Measurements from ENCODE around the gene TMEM120B.

TMEM120B gene

GRCh38 chr12:121751034-121751433 is 38.5 kb downstream of the TMEM120B start:
- Histone ChIP-seq H3K4me2 (ENCODE audit: low read length) (no peak overlapping the region), H3K4me1 (ENCODE audit: control insufficient read depth, low read length) (no peaks in the 10 kb centered on the region), H3K36me3 (ENCODE audit: control insufficient read depth, low read length) (no peaks in the 10 kb centered on the region), H3F3A (ENCODE audit: control insufficient read depth, insufficient read depth) (no peaks in the 10 kb centered on the region), H3K9me3 (ENCODE audit: control insufficient read depth, insufficient read depth, low read length) (no peaks in the 10 kb centered on the region), H3K79me2 (ENCODE audit: control insufficient read depth, low read length) (no peaks in the 10 kb centered on the region), H4K20me1 (ENCODE audit: control insufficient read depth, insufficient read depth, low read depth, low read length) (no peaks in the 10 kb centered on the region), H3K27ac (ENCODE audit: low read depth, low read length) (no peak overlapping the region), H3K9me2 (replicated peaks; ENCODE audit: control insufficient read depth, low read length) (no peaks in the 10 kb centered on the region), H3K4me3 (ENCODE audit: low read length) (no peak overlapping the region), H3K27me3 (ENCODE audit: control insufficient read depth, low read length) (no peaks in the 10 kb centered on the region)
- TF ChIP-seq, protein P1, sequence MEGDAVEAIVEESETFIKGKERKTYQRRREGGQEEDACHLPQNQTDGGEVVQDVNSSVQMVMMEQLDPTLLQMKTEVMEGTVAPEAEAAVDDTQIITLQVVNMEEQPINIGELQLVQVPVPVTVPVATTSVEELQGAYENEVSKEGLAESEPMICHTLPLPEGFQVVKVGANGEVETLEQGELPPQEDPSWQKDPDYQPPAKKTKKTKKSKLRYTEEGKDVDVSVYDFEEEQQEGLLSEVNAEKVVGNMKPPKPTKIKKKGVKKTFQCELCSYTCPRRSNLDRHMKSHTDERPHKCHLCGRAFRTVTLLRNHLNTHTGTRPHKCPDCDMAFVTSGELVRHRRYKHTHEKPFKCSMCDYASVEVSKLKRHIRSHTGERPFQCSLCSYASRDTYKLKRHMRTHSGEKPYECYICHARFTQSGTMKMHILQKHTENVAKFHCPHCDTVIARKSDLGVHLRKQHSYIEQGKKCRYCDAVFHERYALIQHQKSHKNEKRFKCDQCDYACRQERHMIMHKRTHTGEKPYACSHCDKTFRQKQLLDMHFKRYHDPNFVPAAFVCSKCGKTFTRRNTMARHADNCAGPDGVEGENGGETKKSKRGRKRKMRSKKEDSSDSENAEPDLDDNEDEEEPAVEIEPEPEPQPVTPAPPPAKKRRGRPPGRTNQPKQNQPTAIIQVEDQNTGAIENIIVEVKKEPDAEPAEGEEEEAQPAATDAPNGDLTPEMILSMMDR (IDR thresholded peaks at IDR 0.05; ENCODE audit: low read depth, low read length, poor library complexity, severe bottlenecking): no peak
- TF ChIP-seq EZH2phosphoT487 (IDR thresholded peaks at IDR 0.05; ENCODE audit: borderline replicate concordance, low read length): no peak

GRCh38 chr12:121751749-121752351 is 39.3 kb downstream of the TMEM120B start:
- TF ChIP-seq, protein P1 (IDR thresholded peaks at IDR 0.05; ENCODE audit: low read depth, low read length, poor library complexity, severe bottlenecking): no peak
- no peak for TF ChIP-seq EZH2phosphoT487 (IDR thresholded peaks at IDR 0.05; ENCODE audit: borderline replicate concordance, low read length)
- Histone ChIP-seq H3K27me3 (ENCODE audit: control insufficient read depth, low read length) (no peaks in the 10 kb centered on the region), H3K9me3 (ENCODE audit: control insufficient read depth, insufficient read depth, low read length) (no peaks in the 10 kb centered on the region), H3K4me1 (ENCODE audit: control insufficient read depth, low read length) (no peaks in the 10 kb centered on the region), H3K27ac (ENCODE audit: low read depth, low read length) (no peak overlapping the region), H3K4me3 (ENCODE audit: low read length) (no peak overlapping the region), H3K79me2 (ENCODE audit: control insufficient read depth, low read length) (no peaks in the 10 kb centered on the region), H3K36me3 (ENCODE audit: control insufficient read depth, low read length) (no peaks in the 10 kb centered on the region), H3K4me2 (ENCODE audit: low read length) (no peak overlapping the region), H3K9me2 (replicated peaks; ENCODE audit: control insufficient read depth, low read length) (no peaks in the 10 kb centered on the region), H4K20me1 (ENCODE audit: control insufficient read depth, insufficient read depth, low read depth, low read length) (no peaks in the 10 kb centered on the region), H3F3A (ENCODE audit: control insufficient read depth, insufficient read depth) (no peaks in the 10 kb centered on the region)

DNA sequence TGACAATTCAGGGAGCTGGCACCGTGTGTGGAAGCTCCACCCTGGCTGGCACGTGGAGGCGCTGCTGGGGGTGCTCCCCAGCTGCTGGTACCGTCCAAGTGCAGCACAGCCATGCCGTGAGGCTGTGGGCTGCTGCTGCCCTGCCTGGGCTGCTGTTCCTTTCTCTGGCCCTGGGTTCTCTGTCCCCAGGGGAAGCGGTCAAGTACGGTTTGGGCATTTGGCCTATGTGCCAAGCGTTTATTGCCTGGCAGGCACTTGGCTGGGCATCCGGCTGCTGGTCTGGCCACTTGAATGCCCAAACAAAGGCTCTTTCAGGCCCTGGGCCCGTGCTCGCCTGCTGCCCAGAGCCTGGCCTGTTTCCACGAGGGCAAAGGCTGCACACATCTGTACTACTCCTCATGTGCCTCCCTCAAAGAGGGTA is 41.3 kb downstream of the TMEM120B start:
- Histone ChIP-seq H3K27me3 (ENCODE audit: control insufficient read depth, low read length) (no peaks in the 10 kb centered on the region), H3K4me3 (ENCODE audit: low read length) (no peak overlapping the region), H3F3A (ENCODE audit: control insufficient read depth, insufficient read depth) (no peaks in the 10 kb centered on the region), H3K9me3 (ENCODE audit: control insufficient read depth, insufficient read depth, low read length) (no peaks in the 10 kb centered on the region), H3K4me1 (ENCODE audit: control insufficient read depth, low read length) (no peaks in the 10 kb centered on the region), H3K4me2 (ENCODE audit: low read length) (no peak overlapping the region), H3K9me2 (replicated peaks; ENCODE audit: control insufficient read depth, low read length) (no peaks in the 10 kb centered on the region), H3K36me3 (ENCODE audit: control insufficient read depth, low read length) (no peaks in the 10 kb centered on the region), H3K79me2 (ENCODE audit: control insufficient read depth, low read length) (no peaks in the 10 kb centered on the region), H3K27ac (ENCODE audit: low read depth, low read length) (no peak overlapping the region), H4K20me1 (ENCODE audit: control insufficient read depth, insufficient read depth, low read depth, low read length) (no peaks in the 10 kb centered on the region)
- TF ChIP-seq, protein P1 (IDR thresholded peaks at IDR 0.05; ENCODE audit: low read depth, low read length, poor library complexity, severe bottlenecking): no peak
- no peak for TF ChIP-seq EZH2phosphoT487 (IDR thresholded peaks at IDR 0.05; ENCODE audit: borderline replicate concordance, low read length)

Data from DOHH2 (cell line).